Spleen (tissue), 11 donors: ENCODE data around the gene CFAP43. TPM values are rescaled to one million over a fixed set of nuclear protein-coding genes. Genes with fewer than 3 reads are reported as not detected.

Source experiments
- DNase-seq: peaks from one replicate; pipeline ENCODE4 v3.0.0-alpha.2; 2020
- H3K27ac ChIP-seq, 8 donors: fragments of 200-600 bp; sonication (generic) in 7 of 8; 1 replicate in 4 of 8; 2 replicates in 4 of 8; pipeline versions ENCODE4 v1.5.0 to v1.8.0; 2016 to 2021; ENCODE audit warnings: inconsistent platforms in 4 of 8, mild to moderate bottlenecking in 4 of 8, moderate library complexity in 1 of 8
- H3K27me3 ChIP-seq, 7 donors: fragments of 200-600 bp; sonication (generic) in 6 of 7; replicated peaks in 1 of 7; 1 replicate in 4 of 7; 2 replicates in 3 of 7; pipeline versions ENCODE4 v1.5.0 to v1.8.0; 2016 to 2021; ENCODE audit warnings: inconsistent platforms in 3 of 7, mild to moderate bottlenecking in 1 of 7
- H3K36me3 ChIP-seq, 6 donors: fragments of 200-600 bp; sonication (generic) in 5 of 6; 1 replicate in 4 of 6; 2 replicates in 2 of 6; pipeline versions ENCODE4 v1.5.0 to v1.8.0; 2016 to 2021; ENCODE audit warnings: inconsistent platforms in 2 of 6
- H3K4me1 ChIP-seq, 6 donors: fragments of 200-600 bp; sonication (generic) in 5 of 6; 1 replicate in 3 of 6; 2 replicates in 3 of 6; pipeline versions ENCODE4 v1.5.0 to v1.8.0; 2016 to 2021; ENCODE audit warnings: inconsistent platforms in 3 of 6
- H3K4me3 ChIP-seq, 8 donors: fragments of 200-600 bp; sonication (generic) in 7 of 8; 1 replicate in 4 of 8; 2 replicates in 4 of 8; pipeline versions ENCODE4 v1.5.0 to v1.8.0; 2016 to 2021; ENCODE audit warnings: inconsistent platforms in 4 of 8, mild to moderate bottlenecking in 4 of 8, moderate library complexity in 2 of 8
- H3K9me3 ChIP-seq, 8 donors: fragments of 200-600 bp; sonication (generic) in 7 of 8; 1 replicate in 4 of 8; 2 replicates in 4 of 8; pipeline versions ENCODE4 v1.5.0 to v1.8.0; 2016 to 2021; ENCODE audit warnings: inconsistent platforms in 4 of 8
- CTCF ChIP-seq, 11 experiments: fragments of 200-600 bp in 7 of 11; fragments of 450-650 bp in 4 of 11; sonication (generic) in 4 of 11; IDR thresholded peaks in 8 of 11; conservative IDR thresholded peaks in 3 of 11; 1 replicate in 7 of 11; 2 replicates in 4 of 11; pipeline versions ENCODE4 v1.4.0 to v1.8.0; 2016 to 2021; ENCODE audit warnings: antibody characterized with exemption in 11 of 11, inconsistent platforms in 4 of 11, mild to moderate bottlenecking in 1 of 11
- POLR2A ChIP-seq, 3 donors: fragments of 450-650 bp; IDR thresholded peaks; one replicate each; pipeline ENCODE4 v1.5.1; 2017; ENCODE audit warnings: antibody characterized with exemption in 3 of 3, mild to moderate bottlenecking in 1 of 3
- POLR2AphosphoS5 ChIP-seq, 3 donors: sonication (generic); formaldehyde crosslinking; IDR thresholded peaks; one replicate each; pipeline ENCODE4 v1.5.1; 2017; ENCODE audit warnings: antibody characterized with exemption in 3 of 3
- WGBS, 5 donors: extraction: QIAGEN DNeasy Blood & Tissue Kit in 3 of 5; methylation state at CpG; one replicate each; pipeline versions ENCODE4 v1.1.5 to v1.1.7; 2013 to 2018; 5-methylcytosine and 5-hydroxymethylcytosine counted together
- intact Hi-C: fragments of 100-400 bp; cut with DNase I; formaldehyde crosslinking; loops from one replicate; pipeline ENCODE4 v1.15.0; 2023; ENCODE audit warnings: low total_unique reads
- polyA plus RNA-seq, 3 donors: library from polyadenylated mRNA; stranded (reverse); fragments of 200-250 nt; gene quantifications; one replicate each; pipeline ENCODE4 v1.2.1, GENCODE V29; 2013
- total RNA-seq, 7 donors: library from RNA; depleted of rRNA in 3 of 7; stranded (reverse); fragments of >200 nt in 3 of 7; fragmentation: NEBNext Ultra II Directional in 4 of 7; extraction: Animal tissue kit (Norgen Biotek cat#: 25700) in 4 of 7; gene quantifications; one replicate each; pipeline versions ENCODE4 v1.1.0 to v1.2.1, GENCODE V29; 2016 to 2021
- donor health status: healthy with polysubstance abuse.
- donor health status: DM: no; HTN: no; CAD: no; lungs with moderate emphysema.
- donor health status: DM: no; HTN: no; CAD: no.
- donor health status: Bipolar disorder and iron deficiency.
- donor health status: healthy.
- donor health status: DM: no; HTN: no; CAD: no.
- donor health status: DM: yes; HTN: yes; CAD: no.

CFAP43 gene
- total and polyA plus RNA-seq, 10 donors: 0.13 to 1.1 (median 0.25) TPM; not detected in 1

GRCh38 chr10:104090611-104091010 is 141.6 kb downstream of the CFAP43 start:
- no peaks in the 10 kb centered on the region for H3K4me1 ChIP-seq
- no peak overlapping the region for H3K4me3 ChIP-seq
- no peak for TF ChIP-seq CTCF (IDR thresholded peaks at IDR 0.05 in 8 of 11, conservative IDR thresholded peaks at IDR 0.05 in 3 of 11)
- TF ChIP-seq POLR2AphosphoS5 (IDR thresholded peaks at IDR 0.05): no peak
- no peak for TF ChIP-seq POLR2A (IDR thresholded peaks at IDR 0.05)
- WGBS, 5 donors: 75 to 95% (median 89%) methylated on average over 2 of the region's 2 CpGs
- no peaks in the 10 kb centered on the region for H3K27me3 ChIP-seq
- no peak overlapping the region for H3K27ac ChIP-seq
- no peak for DNase-seq
- peaks cover 0 to 3% (median 0%) of the 10 kb centered on the region in 8 donors for H3K9me3 ChIP-seq
- intact Hi-C loops: no loop called here
- H3K36me3 ChIP-seq: no peaks in the 10 kb centered on the region

GRCh38 chr10:104089621-104090020 is 142.5 kb downstream of the CFAP43 start:
- intact Hi-C loops: loop anchor here (10.0 kb wide), 1 partner anchor 205 kb away; no protein-coding TSS in a partner anchor
- H3K27ac ChIP-seq: no peak overlapping the region
- 91 to 95% (median 93%) methylated on average over 3 of the region's 3 CpGs for WGBS, 5 donors
- no peak overlapping the region for H3K4me3 ChIP-seq
- DNase-seq: no peak
- no peaks in the 10 kb centered on the region for H3K4me1 ChIP-seq
- no peaks in the 10 kb centered on the region for H3K36me3 ChIP-seq
- TF ChIP-seq POLR2A (IDR thresholded peaks at IDR 0.05) (no peak), CTCF (IDR thresholded peaks at IDR 0.05 in 8 of 11, conservative IDR thresholded peaks at IDR 0.05 in 3 of 11) (no peak), POLR2AphosphoS5 (IDR thresholded peaks at IDR 0.05) (no peak)
- H3K27me3 ChIP-seq: no peaks in the 10 kb centered on the region
- H3K9me3 ChIP-seq: peaks cover 0 to 3% (median 0%) of the 10 kb centered on the region in 8 donors

- DNase-seq: no peak
- Histone ChIP-seq H3K4me1 (no peaks in the 10 kb centered on the region), H3K4me3 (no peak overlapping the region), H3K27ac (no peak overlapping the region), H3K27me3 (no peaks in the 10 kb centered on the region), H3K36me3 (no peaks in the 10 kb centered on the region), H3K9me3 (no peaks in the 10 kb centered on the region)
- 84 to 97% (median 92%) methylated on average over 5 of the region's 5 CpGs for WGBS, 5 donors
- TF ChIP-seq POLR2AphosphoS5 (IDR thresholded peaks at IDR 0.05) (no peak), CTCF (IDR thresholded peaks at IDR 0.05 in 8 of 11, conservative IDR thresholded peaks at IDR 0.05 in 3 of 11) (no peak), POLR2A (IDR thresholded peaks at IDR 0.05) (no peak)
- intact Hi-C loops: loop anchor here (10.0 kb wide), 1 partner anchor 203 kb away; no protein-coding TSS in a partner anchor
These were observed 143.9 kb downstream of the CFAP43 start for GRCh38 chr10:104088239-104088638.

GRCh38 chr10:104085801-104086400 is 146.3 kb downstream of the CFAP43 start, which contains the start of gene COL17A1:
Gene COL17A1, minus strand, starts transcription at chr10:104085880. Its CDS starts 5,207 bp downstream, at chr10:104080673.
- Histone ChIP-seq H3K9me3 (no peaks in the 10 kb centered on the region), H3K27me3 (no peaks in the 10 kb centered on the region), H3K4me3 (no peak within 1 kb of the TSS), H3K4me1 (no peaks in the 10 kb centered on the region), H3K36me3 (no peaks in the 10 kb centered on the region), H3K27ac (no peak within 1 kb of the TSS)
- WGBS, 5 donors: 73 to 89% (median 75%) methylated on average over 3 of the region's 3 CpGs
- no peak for TF ChIP-seq CTCF (IDR thresholded peaks at IDR 0.05 in 8 of 11, conservative IDR thresholded peaks at IDR 0.05 in 3 of 11)
- no peak for TF ChIP-seq POLR2AphosphoS5 (IDR thresholded peaks at IDR 0.05)
- TF ChIP-seq POLR2A (IDR thresholded peaks at IDR 0.05): no peak
- DNase-seq: no peak
- intact Hi-C loops: loop anchor here (10.0 kb wide), 1 partner anchor 201 kb away; no protein-coding TSS in a partner anchor
